Measurements from ENCODE around the gene RNASE1. TPM values are rescaled to one million over a fixed set of nuclear protein-coding genes. Genes with fewer than 3 reads are reported as not detected.
"Not testable (repeated sequence)": the region's sequence is repeated elsewhere in the genome, so short reads cannot be mapped to it uniquely, and the experiment has no call there.

Gene RNASE1
- total RNA-seq, 1 donor from 2014 or later = 38.5 TPM

DNA sequence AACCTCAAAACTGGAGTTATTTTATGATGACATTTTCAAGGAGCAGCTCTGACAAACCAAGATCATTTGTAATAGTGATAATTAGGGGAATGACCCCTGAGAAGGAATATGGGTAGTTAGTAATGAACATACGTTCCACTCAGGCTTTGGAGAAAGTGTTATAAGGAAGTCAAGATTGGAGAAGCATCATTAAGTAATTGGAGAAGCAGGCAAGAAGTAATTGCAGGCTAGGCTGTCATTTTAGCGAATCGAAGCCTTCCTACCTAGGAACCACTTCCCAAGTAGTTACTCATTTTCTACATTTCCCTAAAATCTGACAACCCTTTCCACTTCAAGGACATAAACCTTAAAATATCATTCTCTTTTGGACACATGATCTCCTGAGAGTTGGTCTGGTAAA, 33.2 kb downstream of the RNASE1 start:
- DNase-seq = no peak

DNA sequence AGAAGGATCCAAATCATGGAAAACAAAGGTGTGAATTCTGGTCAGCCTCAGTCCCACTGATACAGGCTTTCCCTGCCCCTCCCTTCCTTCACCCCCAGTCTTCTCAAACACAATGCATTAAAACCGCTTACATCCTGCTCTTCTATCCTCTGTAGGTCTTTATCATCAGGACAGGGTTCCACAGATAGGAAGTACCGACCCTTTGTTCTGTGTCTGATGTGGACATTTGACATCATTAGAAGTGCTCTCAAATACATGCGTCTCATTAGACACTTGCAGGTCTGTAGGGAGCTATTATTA, 34.1 kb downstream of the RNASE1 start:
- no peak for DNase-seq

DNA sequence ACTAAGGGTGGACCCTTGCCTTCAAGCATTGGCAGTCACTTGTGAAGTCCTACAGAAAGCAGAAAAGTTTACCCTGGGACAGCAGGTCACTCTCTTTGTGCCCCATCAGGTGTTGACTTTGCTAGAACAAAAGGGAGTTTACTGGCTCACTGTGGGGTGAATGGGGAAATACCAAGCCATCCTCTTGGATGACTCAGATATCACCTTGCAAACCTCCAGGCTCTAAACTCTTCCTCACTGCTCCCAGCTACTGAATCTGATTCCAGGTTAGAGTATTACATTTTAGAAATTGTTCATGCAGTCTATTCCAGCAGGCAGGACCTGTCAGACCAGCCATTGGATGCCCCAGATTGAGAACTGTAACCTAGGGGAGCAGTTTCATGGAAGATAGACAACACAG, 41.7 kb downstream of the RNASE1 start:
- DNase-seq = no peak

DNA sequence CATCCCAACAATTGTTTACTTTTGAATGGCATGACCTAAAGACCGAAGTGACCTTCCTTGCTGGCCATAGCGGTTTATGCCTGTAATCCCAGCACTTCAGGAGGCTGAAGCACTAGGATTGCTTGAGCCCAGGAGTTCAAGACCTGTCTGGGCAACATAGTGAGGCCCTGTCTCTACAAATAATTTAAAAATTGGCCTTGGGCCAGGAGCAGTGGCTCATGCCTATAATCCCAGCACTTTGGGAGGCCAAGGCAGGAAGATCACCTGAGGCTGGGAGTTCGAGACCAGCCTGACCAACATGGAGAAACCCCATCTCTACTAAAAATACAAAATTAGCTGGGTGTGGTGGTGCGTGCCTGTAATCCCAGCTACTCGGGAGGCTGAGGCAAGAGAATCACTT, 43.2 kb downstream of the RNASE1 start:
- DNase-seq = not testable (repeated sequence)

DNA sequence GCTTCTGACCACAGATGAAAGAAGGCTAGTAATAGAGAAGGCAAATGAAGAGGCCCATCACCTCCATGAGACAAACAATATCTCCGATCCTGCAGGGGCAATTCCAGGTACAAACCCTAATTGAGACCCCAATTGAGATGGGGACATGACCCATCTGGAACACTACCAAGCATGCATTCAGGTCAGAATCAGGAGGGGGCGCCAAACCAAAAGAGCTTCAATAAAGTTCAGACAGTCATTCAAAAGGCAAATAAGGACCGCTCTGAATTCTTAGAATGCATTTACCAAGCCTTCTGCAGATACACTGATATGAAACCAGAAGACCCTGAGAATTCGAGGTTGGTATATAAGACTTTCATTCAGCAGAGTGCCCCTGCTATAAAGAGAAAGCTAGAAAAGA, 44.7 kb downstream of the RNASE1 start:
- no peak for DNase-seq

DNA sequence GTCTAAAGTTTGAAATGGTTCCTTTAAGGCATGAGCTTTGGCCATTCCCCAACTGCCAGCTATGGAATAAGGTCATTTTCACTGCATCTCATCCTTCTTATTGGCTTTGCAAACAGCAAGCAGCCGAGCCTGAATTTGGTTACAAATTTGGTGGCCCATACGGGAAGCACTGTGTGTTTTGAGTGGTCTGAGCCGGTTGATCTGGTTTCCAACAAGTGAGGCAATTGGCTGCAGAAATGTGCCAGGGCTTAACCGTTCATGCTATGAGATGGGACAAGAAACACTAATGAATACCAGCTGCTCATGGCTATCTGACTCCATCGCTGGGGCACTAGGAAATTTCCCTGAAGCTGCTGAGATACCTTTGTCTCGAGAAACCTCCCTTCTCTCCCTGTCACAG, 47.6 kb downstream of the RNASE1 start:
- no peak for DNase-seq

DNA sequence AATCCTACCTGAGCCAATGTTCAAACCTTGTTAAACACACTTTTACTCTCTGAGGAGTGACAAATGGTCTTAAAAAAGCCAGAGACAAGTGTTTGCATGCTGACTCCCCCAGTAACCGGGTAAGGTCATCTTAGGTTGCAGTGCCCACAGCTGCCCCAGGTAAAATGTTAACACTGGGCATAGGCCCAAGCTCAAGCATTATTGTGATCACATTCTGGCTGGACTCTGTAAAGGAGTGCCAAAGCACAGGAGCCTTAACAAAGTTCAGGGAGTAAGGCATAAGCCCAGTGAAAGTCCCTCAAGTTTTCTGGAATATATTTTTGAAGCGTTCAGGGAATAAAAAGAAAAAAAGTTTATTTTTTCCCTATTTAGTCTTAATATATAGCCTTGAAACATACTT, 48.3 kb downstream of the RNASE1 start:
- no peak for DNase-seq

DNA sequence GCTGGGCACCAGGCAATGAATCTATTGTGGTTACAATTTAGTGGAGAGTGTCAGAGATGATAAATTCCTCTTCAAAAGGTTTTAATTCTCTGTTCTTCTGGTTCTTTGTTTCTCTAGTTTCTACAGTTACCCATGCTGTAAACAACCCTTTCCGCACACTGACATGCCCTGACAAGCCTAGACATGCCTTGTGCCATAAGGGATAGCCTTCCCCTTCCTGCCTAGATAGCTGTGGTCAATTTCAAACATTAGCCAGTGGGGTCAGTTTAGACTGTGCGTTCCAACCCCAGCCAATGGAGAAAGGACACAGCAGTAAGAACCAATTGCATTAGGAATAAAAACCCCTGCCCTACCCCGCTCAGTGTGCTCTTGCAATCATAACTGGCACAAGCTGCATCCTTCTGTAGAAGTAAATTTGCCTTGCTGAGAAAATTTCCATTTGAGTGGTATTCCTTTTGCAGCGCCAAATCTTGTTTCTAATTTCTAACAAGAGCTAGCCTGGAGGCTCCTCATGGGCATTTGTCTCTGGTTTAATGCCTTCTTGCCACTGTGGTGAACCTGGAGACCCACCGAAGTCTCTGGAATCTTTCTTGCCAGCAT, 50.6 kb downstream of the RNASE1 start:
- no peak for DNase-seq

Other genes with a start within 250 kb of the RNASE1 start
- gene RNASE9, start 241.8 kb downstream of the RNASE1 start, total RNA-seq = not detected
- not detected for gene RNASE11, start 214.8 kb downstream of the RNASE1 start, total RNA-seq
- not detected for gene RNASE12, start 211.5 kb downstream of the RNASE1 start, total RNA-seq
- gene OR6S1, start 161.2 kb downstream of the RNASE1 start, total RNA-seq = not detected
- gene RNASE4, start 118.3 kb downstream of the RNASE1 start, total RNA-seq = 21.0 TPM
- gene ANG, start 114.1 kb downstream of the RNASE1 start, total RNA-seq = 4.3 TPM
- not detected for gene EDDM3A, start 57.0 kb downstream of the RNASE1 start, total RNA-seq
- not detected for gene EDDM3B, start 34.4 kb downstream of the RNASE1 start, total RNA-seq
- gene RNASE6, start 21.6 kb downstream of the RNASE1 start, total RNA-seq = 3.1 TPM
- gene RNASE3, start 88.5 kb upstream of the RNASE1 start, total RNA-seq = not detected
- gene RNASE2, start 152.6 kb upstream of the RNASE1 start, total RNA-seq = 0.82 TPM
- gene METTL17, start 187.1 kb upstream of the RNASE1 start, total RNA-seq = 57.3 TPM
- gene SLC39A2, start 196.4 kb upstream of the RNASE1 start, total RNA-seq = 5.6 TPM
- gene NDRG2, start 222.2 kb upstream of the RNASE1 start, total RNA-seq = 230 TPM
- gene TPPP2, start 227.4 kb upstream of the RNASE1 start, total RNA-seq = not detected
- not detected for gene RNASE13, start 232.0 kb upstream of the RNASE1 start, total RNA-seq
- gene RNASE7, start 239.5 kb upstream of the RNASE1 start, total RNA-seq = 1.2 TPM

Data from tongue (tissue), 2 donors.